ENCODE measurements around the gene RPS6KA1. TPM values are rescaled to one million over a fixed set of nuclear protein-coding genes. Genes with fewer than 3 reads are reported as not detected.

Gene RPS6KA1
- 25.3 TPM for total RNA-seq (ENCODE audit: unreplicated experiment)
- long read RNA-seq: 0 reads

DNA sequence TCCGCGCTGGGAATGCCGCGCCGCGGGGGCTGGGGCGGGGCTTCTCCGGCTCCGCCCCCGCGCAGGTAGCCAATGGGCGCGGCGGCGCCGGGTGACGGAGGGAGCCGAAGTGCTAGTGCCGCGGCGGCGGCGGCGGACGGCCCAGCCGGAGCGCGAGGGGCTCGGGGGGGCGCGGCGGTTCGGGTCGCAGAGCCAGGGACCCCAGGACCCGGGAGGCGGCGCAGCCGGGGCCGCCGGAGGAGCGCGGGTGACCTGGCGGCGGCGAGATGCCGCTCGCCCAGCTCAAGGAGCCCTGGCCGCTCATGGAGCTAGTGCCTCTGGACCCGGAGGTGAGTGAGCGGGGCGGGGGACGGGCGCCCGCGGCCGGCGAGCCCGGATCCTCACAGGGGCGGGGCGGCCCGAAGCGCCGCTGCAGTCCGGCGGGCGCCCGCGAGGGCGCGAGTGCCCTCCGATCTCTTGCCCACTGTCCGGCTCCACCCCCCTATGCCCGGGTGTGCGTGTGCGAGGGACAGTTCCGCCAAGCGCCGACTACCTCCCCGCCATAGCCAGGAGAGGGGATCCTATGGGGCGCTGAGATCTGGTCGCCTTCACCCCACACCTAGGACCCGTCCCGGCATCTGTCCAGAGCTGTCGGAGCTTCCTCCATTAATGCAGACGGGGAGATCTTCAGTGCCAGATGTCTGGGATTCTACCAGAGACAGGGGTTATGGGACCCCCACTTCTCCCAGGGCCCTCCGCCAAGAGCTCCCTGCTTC is at the start of gene RPS6KA1:
Gene RPS6KA1, plus strand, starts transcription at position 107 of the 755 bp plus-strand sequence. Its CDS starts 160 bp downstream, at position 267.
- H3K27ac Mint-ChIP-seq (ENCODE audit: unreplicated experiment): peak within 1 kb of the TSS; percentile 73
- peak within 1 kb of the TSS; percentile 90 for H3K4me3 Mint-ChIP-seq (ENCODE audit: unreplicated experiment)
- H3K4me1 Mint-ChIP-seq (ENCODE audit: unreplicated experiment): peaks cover 27% of the 10 kb centered on the region
- DNase-seq (ENCODE audit: low spot score): peak; percentile 69
- no peaks in the 10 kb centered on the region for H3K9me3 Mint-ChIP-seq (ENCODE audit: unreplicated experiment)
- H3K36me3 Mint-ChIP-seq (ENCODE audit: low read depth, unreplicated experiment): peaks cover 4% of the 10 kb centered on the region
- peaks cover 6% of the 10 kb centered on the region for H3K27me3 Mint-ChIP-seq (ENCODE audit: unreplicated experiment)
- TF ChIP-seq, protein P1, sequence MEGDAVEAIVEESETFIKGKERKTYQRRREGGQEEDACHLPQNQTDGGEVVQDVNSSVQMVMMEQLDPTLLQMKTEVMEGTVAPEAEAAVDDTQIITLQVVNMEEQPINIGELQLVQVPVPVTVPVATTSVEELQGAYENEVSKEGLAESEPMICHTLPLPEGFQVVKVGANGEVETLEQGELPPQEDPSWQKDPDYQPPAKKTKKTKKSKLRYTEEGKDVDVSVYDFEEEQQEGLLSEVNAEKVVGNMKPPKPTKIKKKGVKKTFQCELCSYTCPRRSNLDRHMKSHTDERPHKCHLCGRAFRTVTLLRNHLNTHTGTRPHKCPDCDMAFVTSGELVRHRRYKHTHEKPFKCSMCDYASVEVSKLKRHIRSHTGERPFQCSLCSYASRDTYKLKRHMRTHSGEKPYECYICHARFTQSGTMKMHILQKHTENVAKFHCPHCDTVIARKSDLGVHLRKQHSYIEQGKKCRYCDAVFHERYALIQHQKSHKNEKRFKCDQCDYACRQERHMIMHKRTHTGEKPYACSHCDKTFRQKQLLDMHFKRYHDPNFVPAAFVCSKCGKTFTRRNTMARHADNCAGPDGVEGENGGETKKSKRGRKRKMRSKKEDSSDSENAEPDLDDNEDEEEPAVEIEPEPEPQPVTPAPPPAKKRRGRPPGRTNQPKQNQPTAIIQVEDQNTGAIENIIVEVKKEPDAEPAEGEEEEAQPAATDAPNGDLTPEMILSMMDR (IDR thresholded peaks at IDR 0.05; ENCODE audit: unreplicated experiment): no peak

DNA sequence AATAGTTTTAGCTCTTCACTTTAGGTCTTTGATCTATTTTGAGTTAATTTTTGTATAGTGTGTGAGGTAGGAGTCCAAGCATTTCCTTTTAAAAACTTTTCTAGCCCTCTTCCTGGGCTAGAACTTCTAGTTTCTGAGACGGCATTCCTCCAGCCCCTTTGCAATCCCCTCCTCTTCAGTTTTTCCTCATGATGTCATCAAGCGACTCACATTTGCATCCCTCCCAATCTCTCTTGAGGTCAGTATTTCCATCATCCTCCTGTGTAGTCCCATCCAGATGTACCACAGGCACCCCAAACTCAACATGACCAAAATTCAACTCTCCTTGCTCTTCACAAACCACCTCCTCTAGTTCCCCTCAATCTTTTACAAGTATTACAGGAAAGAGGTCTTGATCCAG is 46.6 kb upstream of the RPS6KA1 start:
- Mint-ChIP-seq H3K27ac (ENCODE audit: unreplicated experiment) (peak overlapping the region; percentile 38), H3K27me3 (ENCODE audit: unreplicated experiment) (peaks cover 2% of the 10 kb centered on the region), H3K4me3 (ENCODE audit: unreplicated experiment) (no peak overlapping the region), H3K4me1 (ENCODE audit: unreplicated experiment) (no peaks in the 10 kb centered on the region), H3K36me3 (ENCODE audit: low read depth, unreplicated experiment) (no peaks in the 10 kb centered on the region), H3K9me3 (ENCODE audit: unreplicated experiment) (no peaks in the 10 kb centered on the region)
- TF ChIP-seq, protein P1 (IDR thresholded peaks at IDR 0.05; ENCODE audit: unreplicated experiment): no peak
- DNase-seq (ENCODE audit: low spot score): no peak

DNA sequence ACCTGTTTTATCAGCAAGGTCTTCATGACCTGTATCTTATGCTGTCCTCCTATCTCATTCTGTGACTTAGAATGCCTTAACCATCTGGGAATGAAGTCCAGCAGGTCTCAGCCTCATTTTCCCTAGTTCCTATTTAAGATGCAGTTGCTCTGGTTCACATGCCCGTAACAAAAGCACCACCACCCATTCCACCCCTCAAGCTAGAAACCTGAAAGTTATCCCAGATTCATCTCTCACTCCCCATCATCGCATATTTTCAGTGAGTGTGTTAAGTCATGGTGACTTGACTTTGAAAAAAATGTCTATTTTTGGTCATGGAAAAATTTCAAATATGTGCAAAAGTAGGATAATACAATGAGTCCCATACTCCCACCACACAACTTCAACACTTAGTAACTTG is 45.6 kb upstream of the RPS6KA1 start:
- H3K4me1 Mint-ChIP-seq (ENCODE audit: unreplicated experiment): no peaks in the 10 kb centered on the region
- peaks cover 2% of the 10 kb centered on the region for H3K27me3 Mint-ChIP-seq (ENCODE audit: unreplicated experiment)
- TF ChIP-seq, protein P1 (IDR thresholded peaks at IDR 0.05; ENCODE audit: unreplicated experiment): no peak
- no peak for DNase-seq (ENCODE audit: low spot score)
- no peaks in the 10 kb centered on the region for H3K9me3 Mint-ChIP-seq (ENCODE audit: unreplicated experiment)
- no peaks in the 10 kb centered on the region for H3K36me3 Mint-ChIP-seq (ENCODE audit: low read depth, unreplicated experiment)
- no peak overlapping the region for H3K4me3 Mint-ChIP-seq (ENCODE audit: unreplicated experiment)
- no peak overlapping the region for H3K27ac Mint-ChIP-seq (ENCODE audit: unreplicated experiment)

DNA sequence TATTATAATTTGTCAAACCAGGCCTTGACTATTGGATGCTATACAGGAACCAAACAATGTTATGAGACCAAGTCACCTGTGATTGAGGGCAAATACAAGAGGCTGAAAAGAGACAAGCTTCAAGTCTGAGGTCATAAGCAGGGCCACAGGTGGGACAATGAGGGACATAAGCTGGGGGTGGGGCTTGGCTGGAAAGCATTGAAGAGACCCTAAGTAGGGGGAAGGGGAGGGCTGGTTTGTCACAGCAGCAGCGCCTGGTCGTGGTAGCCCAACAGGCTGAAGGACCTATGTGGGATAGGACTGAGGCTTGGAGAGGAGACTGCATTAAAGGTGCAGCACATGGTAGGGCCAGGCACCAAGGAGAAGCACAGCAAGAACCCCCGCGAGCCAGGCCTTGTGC is 39.4 kb upstream of the RPS6KA1 start:
- no peaks in the 10 kb centered on the region for H3K9me3 Mint-ChIP-seq (ENCODE audit: unreplicated experiment)
- H3K27me3 Mint-ChIP-seq (ENCODE audit: unreplicated experiment): peaks cover 3% of the 10 kb centered on the region
- H3K4me3 Mint-ChIP-seq (ENCODE audit: unreplicated experiment): no peak overlapping the region
- TF ChIP-seq, protein P1 (IDR thresholded peaks at IDR 0.05; ENCODE audit: unreplicated experiment): no peak
- no peak overlapping the region for H3K27ac Mint-ChIP-seq (ENCODE audit: unreplicated experiment)
- H3K4me1 Mint-ChIP-seq (ENCODE audit: unreplicated experiment): no peaks in the 10 kb centered on the region
- DNase-seq (ENCODE audit: low spot score): no peak
- H3K36me3 Mint-ChIP-seq (ENCODE audit: low read depth, unreplicated experiment): no peaks in the 10 kb centered on the region

DNA sequence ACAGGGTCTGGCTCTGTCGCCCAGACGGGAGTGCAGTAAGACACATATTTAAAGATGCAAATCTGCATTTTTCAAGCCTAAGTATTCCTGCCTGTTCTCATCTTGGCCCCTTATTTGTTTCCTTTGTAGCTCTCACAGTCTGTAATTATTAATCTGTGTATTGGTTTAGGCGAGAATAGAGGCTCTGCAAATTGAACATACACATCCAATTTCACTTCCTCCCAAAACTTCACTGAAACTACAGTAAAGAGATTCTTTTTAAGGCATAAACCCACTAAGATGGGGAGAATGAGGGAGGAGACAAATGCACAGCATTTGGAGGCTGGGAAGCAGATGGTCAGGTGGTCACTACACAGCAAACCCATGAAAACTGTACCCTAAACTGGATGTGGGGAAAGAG is 36.3 kb upstream of the RPS6KA1 start:
- H3K9me3 Mint-ChIP-seq (ENCODE audit: unreplicated experiment): no peaks in the 10 kb centered on the region
- H3K27ac Mint-ChIP-seq (ENCODE audit: unreplicated experiment): no peak overlapping the region
- H3K36me3 Mint-ChIP-seq (ENCODE audit: low read depth, unreplicated experiment): no peaks in the 10 kb centered on the region
- no peak for DNase-seq (ENCODE audit: low spot score)
- no peak overlapping the region for H3K4me3 Mint-ChIP-seq (ENCODE audit: unreplicated experiment)
- H3K4me1 Mint-ChIP-seq (ENCODE audit: unreplicated experiment): no peaks in the 10 kb centered on the region
- TF ChIP-seq, protein P1 (IDR thresholded peaks at IDR 0.05; ENCODE audit: unreplicated experiment): no peak
- H3K27me3 Mint-ChIP-seq (ENCODE audit: unreplicated experiment): peaks cover 3% of the 10 kb centered on the region

All from endothelial cell (in vitro differentiated cells).